Gastroesophageal sphincter (tissue), 4 donors: ENCODE results near the gene SAMD4B. TPM values are rescaled to one million over a fixed set of nuclear protein-coding genes. Genes with fewer than 3 reads are reported as not detected.

Experiments used
- ATAC-seq: fragments of 150-250 bp; one replicate; pipeline ENCODE4 v1.9.1; 2016; ENCODE audit warnings: mild to moderate bottlenecking, moderate library complexity
- H3K27ac ChIP-seq, 4 donors: fragments of 200-600 bp; sonication (generic) in 3 of 4; 1 replicate in 3 of 4; 2 replicates in 1 of 4; pipeline ENCODE4 v1.5.1; 2016 to 2019
- H3K27me3 ChIP-seq: fragments of 200-600 bp; sonication (generic); one replicate; pipeline ENCODE4 v1.5.1; 2019
- H3K36me3 ChIP-seq, 2 donors: fragments of 200-600 bp; sonication (generic); one replicate each; pipeline ENCODE4 v1.5.1; 2019; ENCODE audit warnings: control low read depth in 1 of 2
- H3K4me1 ChIP-seq, 3 donors: fragments of 200-600 bp; sonication (generic); 1 replicate in 2 of 3; 2 replicates in 1 of 3; pipeline ENCODE4 v1.5.1; 2016 to 2019; ENCODE audit warnings: control low read depth in 2 of 3
- H3K4me3 ChIP-seq, 2 donors: fragments of 200-600 bp; sonication (generic); one replicate each; pipeline ENCODE4 v1.5.1; 2019; ENCODE audit warnings: mild to moderate bottlenecking in 1 of 2, moderate library complexity in 1 of 2
- H3K9me3 ChIP-seq, 3 donors: fragments of 200-600 bp; sonication (generic); one replicate each; pipeline ENCODE4 v1.5.1; 2017 to 2019; ENCODE audit warnings: control low read depth in 2 of 3
- EP300 ChIP-seq: sonication (generic); formaldehyde crosslinking; IDR thresholded peaks from one replicate; pipeline ENCODE4 v1.6.1; 2017; ENCODE audit warnings: antibody characterized with exemption, mild to moderate bottlenecking
- POLR2A ChIP-seq, 2 donors: fragments of 450-650 bp; IDR thresholded peaks; one replicate each; pipeline ENCODE4 v1.6.1; 2017; ENCODE audit warnings: antibody characterized with exemption in 2 of 2, mild to moderate bottlenecking in 2 of 2, moderate library complexity in 1 of 2
- POLR2AphosphoS5 ChIP-seq: sonication (generic); formaldehyde crosslinking; IDR thresholded peaks from one replicate; pipeline ENCODE4 v1.6.1; 2017; ENCODE audit warnings: antibody characterized with exemption
- WGBS, 2 donors: methylation state at CpG; one replicate each; pipeline ENCODE4 v1.1.5; 2018; ENCODE audit warnings: low coverage in 1 of 2; 5-methylcytosine and 5-hydroxymethylcytosine counted together
- small RNA-seq, 4 donors: library from RNA; depleted of rRNA; stranded (forward); fragments of <200 nt; gene quantifications; one replicate each; pipeline ENCODE3, GENCODE V24; 2016
- total RNA-seq, 4 donors: library from RNA; depleted of rRNA; stranded (reverse); fragments of >200 nt; gene quantifications; one replicate each; pipeline ENCODE4 v1.1.0, GENCODE V29; 2016
- TF ChIP-seq, protein P1 (sequence below), 4 experiments: fragments of 200-600 bp in 2 of 4; fragments of 450-650 bp in 2 of 4; sonication (generic) in 1 of 4; IDR thresholded peaks; one replicate each; pipeline ENCODE4 v1.5.1; 2017 to 2019; ENCODE audit warnings: antibody characterized with exemption in 4 of 4, mild to moderate bottlenecking in 2 of 4, moderate library complexity in 2 of 4

SAMD4B gene
- total RNA-seq, 4 donors from 2014 or later: 68.2 to 121 (median 92.8) TPM

DNA sequence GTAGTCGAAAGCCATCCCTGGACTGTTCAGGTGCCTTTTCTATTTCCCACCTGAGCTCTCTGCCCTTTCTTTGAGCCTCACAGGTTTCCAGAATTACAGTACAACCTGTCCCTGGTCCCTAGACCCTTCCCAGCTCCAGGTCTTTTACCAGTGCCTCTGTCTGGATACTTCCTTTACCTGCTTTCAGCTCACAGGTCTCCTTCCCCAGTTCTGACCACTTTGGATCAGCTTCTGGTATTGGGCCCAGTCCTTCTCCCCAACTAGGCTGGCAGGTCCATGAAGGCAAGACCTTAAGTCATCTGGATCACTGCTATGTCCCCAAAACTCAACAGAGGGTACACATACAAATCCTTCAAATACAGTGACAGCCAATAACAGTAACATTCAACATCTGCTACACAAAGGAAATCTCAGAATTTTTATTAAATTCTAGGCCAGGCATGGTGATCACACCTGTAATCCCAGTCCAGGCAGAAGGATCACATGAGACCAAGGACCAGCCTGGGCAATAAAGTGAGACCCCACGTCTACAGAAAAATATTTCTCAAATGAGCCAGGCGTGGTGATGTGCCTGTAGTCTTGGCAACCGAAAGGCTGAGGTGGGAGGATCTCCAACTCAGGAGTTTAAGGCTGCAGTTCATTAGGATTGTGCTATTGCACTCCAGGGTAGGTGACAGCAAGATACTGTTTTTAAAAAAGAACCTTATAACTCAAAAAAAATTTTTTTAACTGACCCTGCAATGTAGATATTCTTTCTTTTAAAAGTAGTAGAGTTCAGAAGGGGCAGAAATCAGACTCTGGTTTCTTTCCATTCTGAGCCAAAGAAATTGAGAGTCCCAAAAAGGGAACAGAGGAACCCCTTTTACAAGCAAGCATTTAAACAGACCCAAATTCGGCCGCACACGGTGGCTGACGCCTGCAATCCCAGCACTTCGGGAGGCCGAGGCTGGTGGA lies 92.2 kb downstream of the SAMD4B start:
- peak overlapping the region in 1 of 2 donors; percentile 80 for H3K4me3 ChIP-seq
- no peak for ATAC-seq
- H3K27ac ChIP-seq: peak overlapping the region in 3 of 4 donors; percentile 25 to 92 (median 91)

More for the DNA sequence above, 92.2 kb downstream of the SAMD4B start:
- Histone ChIP-seq H3K4me1 (peaks cover 4 to 45% (median 20%) of the 10 kb centered on the region in 3 donors), H3K9me3 (no peaks in the 10 kb centered on the region), H3K27me3 (no peaks in the 10 kb centered on the region), H3K36me3 (peaks cover 0 to 41% of the 10 kb centered on the region in 2 donors)
- TF ChIP-seq POLR2A (IDR thresholded peaks at IDR 0.05) (no peak), EP300 (no peak), POLR2AphosphoS5 (no peak)
- TF ChIP-seq, protein P1, sequence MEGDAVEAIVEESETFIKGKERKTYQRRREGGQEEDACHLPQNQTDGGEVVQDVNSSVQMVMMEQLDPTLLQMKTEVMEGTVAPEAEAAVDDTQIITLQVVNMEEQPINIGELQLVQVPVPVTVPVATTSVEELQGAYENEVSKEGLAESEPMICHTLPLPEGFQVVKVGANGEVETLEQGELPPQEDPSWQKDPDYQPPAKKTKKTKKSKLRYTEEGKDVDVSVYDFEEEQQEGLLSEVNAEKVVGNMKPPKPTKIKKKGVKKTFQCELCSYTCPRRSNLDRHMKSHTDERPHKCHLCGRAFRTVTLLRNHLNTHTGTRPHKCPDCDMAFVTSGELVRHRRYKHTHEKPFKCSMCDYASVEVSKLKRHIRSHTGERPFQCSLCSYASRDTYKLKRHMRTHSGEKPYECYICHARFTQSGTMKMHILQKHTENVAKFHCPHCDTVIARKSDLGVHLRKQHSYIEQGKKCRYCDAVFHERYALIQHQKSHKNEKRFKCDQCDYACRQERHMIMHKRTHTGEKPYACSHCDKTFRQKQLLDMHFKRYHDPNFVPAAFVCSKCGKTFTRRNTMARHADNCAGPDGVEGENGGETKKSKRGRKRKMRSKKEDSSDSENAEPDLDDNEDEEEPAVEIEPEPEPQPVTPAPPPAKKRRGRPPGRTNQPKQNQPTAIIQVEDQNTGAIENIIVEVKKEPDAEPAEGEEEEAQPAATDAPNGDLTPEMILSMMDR (IDR thresholded peaks at IDR 0.05): no peak
- 45 to 66% methylated on average over 9 to 10 of the region's 10 CpGs for WGBS, 2 donors

Small RNAs within 50 kb of the gene (small RNA-seq; reads per million reads assigned to genes)
- 0 to 0.18 (median 0) reads per million in 4 donors for gene AC011445.2
- gene MIR4530: 0 reads per million in 4 donors
- 0 reads per million in 4 donors for gene RN7SL566P

Other genes starting within 250 kb of the SAMD4B start
- gene PAK4, start 216.6 kb upstream of the SAMD4B start, total RNA-seq: 10 to 100 TPM in 1 of 4 donors, 1 to 10 TPM in 3; 6.1 to 16.3 (median 7.5) TPM
- 10 to 100 TPM in 1 of 4 donors, 1 to 10 TPM in 1, under 1 TPM in 2; 0.13 to 13.7 (median 2.3) TPM for gene NCCRP1, start 145.5 kb upstream of the SAMD4B start, total RNA-seq
- gene SYCN, start 138.2 kb upstream of the SAMD4B start, total RNA-seq: not detected
- not detected for gene IFNL3, start 97.4 kb upstream of the SAMD4B start, total RNA-seq
- gene IFNL4, start 93.6 kb upstream of the SAMD4B start, total RNA-seq: not detected
- gene IFNL2, start 74.0 kb upstream of the SAMD4B start, total RNA-seq: not detected
- not detected for gene IFNL1, start 46.0 kb upstream of the SAMD4B start, total RNA-seq
- gene LRFN1, start 21.6 kb upstream of the SAMD4B start, total RNA-seq: 1 to 10 TPM in 2 of 4 donors, under 1 TPM in 2; 0.16 to 1.5 (median 1.1) TPM
- gene GMFG, start 6.4 kb upstream of the SAMD4B start, total RNA-seq: 10 to 100 TPM in 3 of 4 donors, 1 to 10 TPM in 1; 5.2 to 19.5 (median 14.8) TPM
- gene PAF1, start 48.7 kb downstream of the SAMD4B start, total RNA-seq: 10 to 100 TPM; 32.8 to 48.0 (median 44.0) TPM
- 10 to 100 TPM; 30.0 to 50.7 (median 36.4) TPM for gene MED29, start 49.0 kb downstream of the SAMD4B start, total RNA-seq
- 100 to 1,000 TPM in 3 of 4 donors, 10 to 100 TPM in 1; 78.6 to 276 (median 158) TPM for gene ZFP36, start 64.4 kb downstream of the SAMD4B start, total RNA-seq
- gene PLEKHG2, start 70.2 kb downstream of the SAMD4B start, total RNA-seq: 10 to 100 TPM; 19.5 to 35.3 (median 23.4) TPM
- gene RPS16, start 93.5 kb downstream of the SAMD4B start, total RNA-seq: 1,000 to 10,000 TPM; 1,023 to 1,769 (median 1,110) TPM
- gene SUPT5H, start 103.2 kb downstream of the SAMD4B start, total RNA-seq: 10 to 100 TPM; 71.5 to 99.1 (median 87.0) TPM
- gene TIMM50, start 138.4 kb downstream of the SAMD4B start, total RNA-seq: 10 to 100 TPM; 50.8 to 53.5 (median 52.4) TPM
- not detected for gene DLL3, start 156.5 kb downstream of the SAMD4B start, total RNA-seq
- gene SELENOV, start 172.7 kb downstream of the SAMD4B start, total RNA-seq: not detected
- gene EID2B, start 190.4 kb downstream of the SAMD4B start, total RNA-seq: 1 to 10 TPM; 5.0 to 8.3 (median 6.5) TPM
- gene EID2, start 197.7 kb downstream of the SAMD4B start, total RNA-seq: 10 to 100 TPM; 11.4 to 17.3 (median 14.7) TPM